G401.6 (cell line): ENCODE measurements around the gene AGER.
"Not testable (repeated sequence)": the region's sequence is repeated elsewhere in the genome, so short reads cannot be mapped to it uniquely, and the experiment has no call there.

ENCODE experiments used
- FAIRE-seq: peaks from 2 replicates; lab custom pipeline; 2012; peaks lifted over from hg19 to GRCh38; lab: Jason Lieb, UNC

The AGER gene

DNA sequence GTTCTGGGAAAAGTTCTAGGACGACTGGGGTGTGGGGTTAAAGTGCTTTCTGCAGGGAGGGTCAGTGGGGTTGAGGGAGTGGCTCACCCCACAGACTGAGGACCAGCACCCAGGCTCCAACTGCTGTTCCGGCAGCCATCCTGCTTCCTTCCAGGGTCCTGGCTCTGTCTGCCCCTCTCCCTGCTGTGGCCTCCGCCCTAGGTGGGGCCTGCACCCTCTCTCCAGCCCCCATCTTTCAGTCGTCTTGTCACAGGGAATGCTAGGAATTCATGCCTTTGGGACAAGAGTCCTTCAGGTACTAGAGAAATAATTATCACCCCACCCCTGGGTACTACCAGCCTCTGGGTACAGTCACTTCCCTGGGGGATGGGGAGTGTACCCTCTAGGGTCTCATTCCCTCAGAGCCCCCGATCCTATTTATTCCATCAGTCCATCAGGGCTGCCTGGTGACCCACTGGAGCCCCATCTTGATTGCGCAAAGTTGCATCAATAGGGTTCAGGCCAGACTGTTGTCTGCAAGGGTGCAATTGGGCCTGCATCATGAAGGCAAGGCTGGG, at the start of gene AGER:
AGER (minus strand) TSS at position 170 of the 557 bp plus-strand sequence; CDS start at position 139, 31 bp downstream.
- no peak for FAIRE-seq

DNA sequence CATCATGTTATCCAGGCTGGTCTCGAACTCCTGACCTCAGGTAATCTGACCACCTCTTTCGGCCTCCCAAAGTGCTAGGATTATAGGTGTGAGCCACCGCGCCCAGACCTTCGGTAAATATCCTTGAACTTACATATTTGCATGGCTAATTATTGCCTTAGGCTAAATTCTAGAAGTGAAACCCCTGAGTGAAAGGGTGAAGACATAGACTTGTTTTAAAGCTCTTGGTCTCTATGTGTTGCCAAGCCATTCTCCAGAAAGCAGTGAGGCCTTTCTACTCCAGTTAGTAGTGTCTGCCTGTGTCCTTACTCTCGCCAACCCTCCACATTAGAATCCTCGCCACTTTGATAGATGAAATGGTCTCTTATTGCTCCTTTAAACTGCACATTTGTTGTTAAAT, 42.4 kb upstream of the AGER start:
- FAIRE-seq: no peak

DNA sequence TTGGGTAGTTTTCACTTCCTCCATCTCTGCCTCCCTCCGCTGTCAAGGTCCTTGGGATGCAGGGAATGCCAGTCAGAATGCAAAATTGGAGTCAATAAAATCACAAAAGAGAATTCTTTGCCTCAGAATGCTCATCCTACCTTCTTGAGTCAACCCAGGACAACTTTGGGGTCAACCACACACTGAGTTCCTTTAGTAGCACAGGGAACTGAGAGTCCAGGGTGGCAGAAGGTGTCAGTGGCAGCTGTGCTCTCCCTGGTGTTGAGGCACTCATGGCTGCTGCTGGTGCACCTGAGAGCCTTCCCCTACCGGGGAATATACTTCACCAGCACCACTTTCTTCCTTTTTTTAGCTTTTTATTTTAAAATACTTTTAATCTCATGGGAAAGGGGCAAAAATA, 40.6 kb upstream of the AGER start:
- FAIRE-seq: no peak

GRCh38 chr6:32223258-32224235, 39.5 kb upstream of the AGER start, which contains the start of gene NOTCH4:
NOTCH4 (minus strand) TSS chr6:32224067; CDS start chr6:32223928, 139 bp downstream.
- no peak for FAIRE-seq

DNA sequence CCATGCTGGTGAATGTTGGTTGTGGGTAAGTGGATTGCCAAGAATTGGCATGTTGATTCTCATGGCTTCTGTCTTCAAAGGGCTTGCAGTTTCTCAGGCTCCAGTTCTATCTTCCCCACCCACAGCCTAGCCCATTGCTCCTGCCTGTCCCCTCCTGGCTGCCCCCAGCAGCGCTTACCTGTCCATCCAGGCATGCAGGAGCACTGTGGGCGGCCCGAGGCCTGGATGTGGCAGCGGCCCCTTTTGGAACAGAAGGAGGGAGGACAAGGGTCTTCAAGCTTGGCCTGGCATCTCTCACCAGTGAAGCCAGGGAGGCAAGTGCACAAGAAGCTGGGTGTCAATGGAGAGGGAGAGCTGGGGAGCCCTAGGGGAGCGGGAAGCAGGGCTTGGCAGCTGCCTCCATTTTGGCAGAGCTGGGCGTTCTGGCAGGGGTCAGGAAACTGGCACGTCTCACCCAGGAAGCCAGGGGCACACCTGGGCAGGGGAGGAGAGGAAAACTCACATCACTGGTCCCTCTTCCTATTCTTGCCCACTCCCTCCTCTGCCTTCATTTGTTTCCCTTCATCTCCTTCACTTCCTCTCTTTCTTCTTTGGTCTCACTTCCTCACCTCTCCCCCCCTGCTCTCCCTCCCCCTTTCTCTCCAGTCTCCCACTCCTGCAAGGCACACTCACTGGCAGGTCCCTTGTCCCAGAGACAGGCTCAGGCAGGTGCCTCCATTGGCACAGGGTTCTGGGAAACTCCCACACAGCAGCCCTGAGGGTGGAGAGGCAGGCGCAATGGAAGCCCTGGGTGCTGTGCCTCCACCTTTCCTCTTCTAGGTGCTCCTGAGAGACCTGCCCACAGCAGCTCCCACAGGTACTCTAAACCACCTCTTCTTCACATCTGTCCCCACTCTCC, 38.5 kb upstream of the AGER start:
- FAIRE-seq: no peak

DNA sequence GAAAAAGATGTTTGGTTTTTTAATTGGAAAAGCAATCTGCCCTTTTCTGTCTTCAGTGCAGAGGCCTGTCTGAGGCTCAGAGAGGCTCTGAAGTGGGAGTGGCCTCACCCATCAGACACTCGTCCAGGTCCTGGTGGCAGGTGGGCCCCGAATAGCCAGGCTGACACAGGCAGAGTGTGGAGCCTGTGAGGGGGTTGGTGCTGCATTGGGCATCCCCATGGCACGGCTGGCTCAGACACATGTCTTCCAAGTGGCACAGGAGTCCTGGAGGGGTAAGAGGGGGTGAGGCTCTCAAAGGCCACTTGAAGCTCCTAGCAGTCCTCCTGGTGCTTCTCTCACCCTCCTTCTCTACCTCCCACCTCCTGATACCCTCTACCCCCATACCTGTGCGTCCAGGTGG, 36.0 kb upstream of the AGER start:
- no peak for FAIRE-seq

DNA sequence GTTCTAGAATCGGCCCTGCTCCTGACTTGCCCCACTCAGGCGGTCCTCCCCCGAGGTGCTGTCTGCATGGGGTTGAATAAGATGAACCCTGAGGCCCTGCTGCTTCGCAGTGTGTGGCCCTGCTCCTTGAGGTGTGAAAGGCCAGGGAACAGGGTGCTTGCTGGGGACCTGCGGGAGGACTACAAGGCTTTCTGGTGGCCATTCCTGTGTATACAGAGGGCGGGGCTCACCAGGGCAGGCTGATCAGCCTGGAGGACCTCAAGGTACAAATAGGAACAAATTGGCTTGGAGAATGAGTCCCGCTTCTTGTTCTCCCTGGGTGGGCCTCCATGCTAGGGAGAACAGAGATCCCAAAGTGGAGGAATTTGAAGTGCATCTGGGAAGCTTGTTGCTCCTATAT, 34.1 kb upstream of the AGER start:
- no peak for FAIRE-seq

GRCh38 chr6:32216998-32217397, 32.9 kb upstream of the AGER start:
- FAIRE-seq: no peak

- FAIRE-seq: no peak
Measured at GRCh38 chr6:32216285-32216684, 32.2 kb upstream of the AGER start.

- no peak for FAIRE-seq
Measured at GRCh38 chr6:32215617-32216016, 31.6 kb upstream of the AGER start.

GRCh38 chr6:32214126-32214525, 30.1 kb upstream of the AGER start:
- FAIRE-seq: no peak

GRCh38 chr6:32213649-32214048, 29.6 kb upstream of the AGER start:
- FAIRE-seq: no peak

DNA sequence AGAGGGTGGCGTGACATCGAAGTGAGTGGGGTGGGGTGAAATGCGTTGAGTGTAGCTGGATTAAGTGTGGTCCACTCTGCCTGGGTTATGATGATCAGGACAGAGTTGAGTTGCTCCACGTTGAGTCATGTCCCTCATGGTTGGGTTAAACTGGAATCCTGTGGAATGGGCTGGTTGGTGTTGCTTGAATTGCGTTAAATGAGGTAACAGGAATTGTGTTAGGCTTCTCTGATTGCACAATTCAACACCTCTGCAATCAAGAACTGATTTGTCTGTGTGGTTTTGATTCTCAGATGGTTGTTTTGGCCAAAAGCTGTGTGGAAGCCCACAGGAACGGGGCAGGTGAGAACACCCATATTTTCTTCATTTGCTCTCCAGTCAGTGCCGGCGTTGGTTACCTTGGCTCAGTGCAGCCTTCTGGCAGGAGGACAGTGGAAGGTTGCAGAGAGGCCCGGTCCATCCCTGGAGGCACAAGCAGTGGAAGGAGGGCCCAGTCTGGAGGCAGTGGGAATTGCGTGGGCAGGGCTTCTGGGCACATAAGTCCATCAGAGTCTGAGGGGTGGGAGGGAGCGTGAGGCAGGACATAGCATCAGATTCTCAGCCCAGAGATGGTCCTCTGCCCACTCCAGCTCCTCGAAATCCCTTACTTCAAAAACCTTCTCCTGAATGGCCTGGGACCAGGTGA, 28.2 kb upstream of the AGER start:
- FAIRE-seq: no peak

DNA sequence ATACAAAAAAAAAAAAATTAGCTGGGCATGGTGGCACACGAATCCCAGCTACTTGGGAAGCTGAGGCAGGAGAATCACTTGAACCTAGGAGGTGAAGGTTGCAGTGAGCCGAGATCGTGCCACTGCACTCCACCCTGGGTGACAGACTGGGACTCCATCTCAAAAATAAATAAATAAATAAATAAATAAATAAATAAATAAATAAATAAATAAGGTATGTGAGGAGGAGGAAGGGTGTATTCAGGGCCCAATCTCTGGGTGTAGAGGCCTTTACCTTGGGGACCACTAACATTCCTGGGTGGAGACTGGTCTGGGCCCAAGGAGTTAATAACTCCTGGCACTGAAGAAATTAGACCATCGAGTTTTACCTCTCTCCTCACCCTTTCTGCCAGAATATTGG, 27.4 kb upstream of the AGER start:
- not testable (repeated sequence) for FAIRE-seq

GRCh38 chr6:32210191-32210601, 26.1 kb upstream of the AGER start:
- FAIRE-seq: no peak

GRCh38 chr6:32208996-32209395, 24.9 kb upstream of the AGER start:
- FAIRE-seq: no peak

- no peak for FAIRE-seq
Measured at GRCh38 chr6:32204268-32204715, 20.2 kb upstream of the AGER start.

- no peak for FAIRE-seq
Measured at GRCh38 chr6:32203426-32204267, 19.6 kb upstream of the AGER start.

- no peak for FAIRE-seq
Measured at GRCh38 chr6:32202186-32202585, 18.1 kb upstream of the AGER start.

DNA sequence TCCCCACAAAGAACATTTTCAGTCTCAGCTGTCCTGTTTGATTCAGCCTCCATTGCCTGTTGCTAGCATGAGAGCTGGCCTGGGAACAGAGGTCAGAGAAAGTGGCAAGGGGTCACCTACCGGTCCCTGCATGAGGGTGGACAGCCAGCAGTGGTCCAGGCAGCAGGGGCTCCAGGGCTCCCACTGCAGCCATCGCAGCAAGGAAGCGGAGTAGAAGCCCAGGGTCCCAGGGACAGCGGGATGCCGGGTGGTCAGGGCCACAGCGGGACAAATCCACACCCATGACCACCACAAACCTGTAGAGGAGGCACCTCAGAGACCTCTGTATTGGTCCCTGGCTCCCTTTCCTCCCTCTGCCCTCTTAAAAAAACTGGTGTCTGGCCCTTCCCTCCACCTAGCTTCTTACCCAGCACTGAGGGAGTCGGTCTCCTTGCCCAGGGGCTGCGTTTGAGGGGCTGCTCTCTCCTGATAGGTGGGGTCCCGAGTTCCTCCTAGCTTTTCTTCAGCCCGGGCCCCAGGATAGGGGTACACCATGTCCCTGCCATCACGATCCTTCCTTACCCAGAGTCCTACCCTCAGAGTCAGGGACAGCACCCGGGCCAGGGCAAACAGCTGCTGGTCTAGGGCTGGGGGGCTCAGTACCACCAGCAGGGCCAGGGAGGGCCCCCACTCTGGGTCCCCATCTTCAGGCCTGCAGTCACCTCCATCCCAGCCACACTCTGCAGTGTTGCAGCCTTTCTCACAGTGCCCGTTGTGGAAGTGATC, 16.8 kb upstream of the AGER start:
- no peak for FAIRE-seq
